WTC11 (cell line): ENCODE data around the gene CORO6.

Experiments
- CTCF ChIP-seq: fragments of 200-600 bp; IDR thresholded peaks from 2 replicates; pipeline ENCODE4 v1.8.0; 2022; ENCODE audit warnings: antibody characterized with exemption
- IRF2 ChIP-seq: sonication (generic); formaldehyde crosslinking; IDR thresholded peaks from 2 replicates; pipeline ENCODE4 v1.8.0; 2022; ENCODE audit warnings: low read depth, missing genetic modification reagents, borderline replicate concordance
- MAX ChIP-seq: sonication (generic); formaldehyde crosslinking; IDR thresholded peaks from 2 replicates; pipeline ENCODE4 v1.8.0; 2022; ENCODE audit warnings: mild to moderate bottlenecking, missing genetic modification reagents
- PRDM15 ChIP-seq: sonication (generic); formaldehyde crosslinking; IDR thresholded peaks from 2 replicates; pipeline ENCODE4 v1.8.0; 2022; ENCODE audit warnings: missing genetic modification reagents
- PREB ChIP-seq: sonication (generic); formaldehyde crosslinking; IDR thresholded peaks from 2 replicates; pipeline ENCODE4 v1.8.1; 2022; ENCODE audit warnings: mild to moderate bottlenecking, missing genetic modification reagents, moderate library complexity, borderline replicate concordance
- SP1 ChIP-seq: sonication (generic); formaldehyde crosslinking; conservative IDR thresholded peaks from 2 replicates; pipeline ENCODE4 v1.8.1; 2022; ENCODE audit warnings: missing genetic modification reagents
- USF2 ChIP-seq: sonication (generic); formaldehyde crosslinking; IDR thresholded peaks from 2 replicates; pipeline ENCODE4 v1.8.1; 2023; ENCODE audit warnings: mild to moderate bottlenecking, missing genetic modification reagents, moderate library complexity

GRCh38 chr17:29671661-29672060 lies 48.9 kb upstream of the CORO6 start:
- TF ChIP-seq MAX (CRISPR knock-in tag) (no peak), CTCF (no peak), PREB (no peak), IRF2 (CRISPR knock-in tag) (no peak), USF2 (CRISPR knock-in tag) (no peak), PRDM15 (CRISPR knock-in tag) (no peak), SP1 (no peak)
